ENCODE measurements around the gene SETMAR.
"Not testable (repeated sequence)": the region's sequence is repeated elsewhere in the genome, so short reads cannot be mapped to it uniquely, and the experiment has no call there.

GRCh38 chr3:4305210-4305609 is 2.0 kb downstream of the SETMAR start:
- TF ChIP-seq, protein P1, sequence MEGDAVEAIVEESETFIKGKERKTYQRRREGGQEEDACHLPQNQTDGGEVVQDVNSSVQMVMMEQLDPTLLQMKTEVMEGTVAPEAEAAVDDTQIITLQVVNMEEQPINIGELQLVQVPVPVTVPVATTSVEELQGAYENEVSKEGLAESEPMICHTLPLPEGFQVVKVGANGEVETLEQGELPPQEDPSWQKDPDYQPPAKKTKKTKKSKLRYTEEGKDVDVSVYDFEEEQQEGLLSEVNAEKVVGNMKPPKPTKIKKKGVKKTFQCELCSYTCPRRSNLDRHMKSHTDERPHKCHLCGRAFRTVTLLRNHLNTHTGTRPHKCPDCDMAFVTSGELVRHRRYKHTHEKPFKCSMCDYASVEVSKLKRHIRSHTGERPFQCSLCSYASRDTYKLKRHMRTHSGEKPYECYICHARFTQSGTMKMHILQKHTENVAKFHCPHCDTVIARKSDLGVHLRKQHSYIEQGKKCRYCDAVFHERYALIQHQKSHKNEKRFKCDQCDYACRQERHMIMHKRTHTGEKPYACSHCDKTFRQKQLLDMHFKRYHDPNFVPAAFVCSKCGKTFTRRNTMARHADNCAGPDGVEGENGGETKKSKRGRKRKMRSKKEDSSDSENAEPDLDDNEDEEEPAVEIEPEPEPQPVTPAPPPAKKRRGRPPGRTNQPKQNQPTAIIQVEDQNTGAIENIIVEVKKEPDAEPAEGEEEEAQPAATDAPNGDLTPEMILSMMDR (IDR thresholded peaks at IDR 0.05 in 2 of 3, conservative IDR thresholded peaks at IDR 0.05 in 1 of 3; ENCODE audit: borderline replicate concordance in 1 of 3, insufficient read depth in 1 of 3, low read depth in 2 of 3, low read length in 2 of 3): not testable (repeated sequence)
- not testable (repeated sequence) for TF ChIP-seq MAX (IDR thresholded peaks at IDR 0.05); POLR2A (IDR thresholded peaks at IDR 0.05; ENCODE audit: borderline replicate concordance, extremely low read depth, insufficient read depth, insufficient read length); JUND (IDR thresholded peaks at IDR 0.05); POLR2AphosphoS5 (IDR thresholded peaks at IDR 0.05; ENCODE audit: low read depth, low read length); EZH2 (IDR thresholded peaks at IDR 0.05); RAD21 (IDR thresholded peaks at IDR 0.05; ENCODE audit: low read depth); YY1 (IDR thresholded peaks at IDR 0.05; ENCODE audit: extremely low read depth, insufficient replicate concordance, low read depth, low read length); ELF1 (IDR thresholded peaks at IDR 0.05; ENCODE audit: borderline replicate concordance, low read depth); REST (IDR thresholded peaks at IDR 0.05; ENCODE audit: low read depth); SRF (IDR thresholded peaks at IDR 0.05; ENCODE audit: low read depth)
